ENCODE measurements around the gene NR0B2. TPM values are rescaled to one million over a fixed set of nuclear protein-coding genes. Genes with fewer than 3 reads are reported as not detected.

The NR0B2 gene
- total and polyA plus RNA-seq, 2 of the 13 experiments (the other 11 are each of a cell fraction or from before 2014, with no cell fraction given) = 72.5 to 133 TPM

GRCh38 chr1:26921540-26922430 is 8.0 kb upstream of the NR0B2 start, which contains the start of gene NUDC (continued):
- TF ChIP-seq AFF4 (CRISPR knock-in tag; IDR thresholded peaks at IDR 0.05) = no peak
- TF ChIP-seq, protein P1, sequence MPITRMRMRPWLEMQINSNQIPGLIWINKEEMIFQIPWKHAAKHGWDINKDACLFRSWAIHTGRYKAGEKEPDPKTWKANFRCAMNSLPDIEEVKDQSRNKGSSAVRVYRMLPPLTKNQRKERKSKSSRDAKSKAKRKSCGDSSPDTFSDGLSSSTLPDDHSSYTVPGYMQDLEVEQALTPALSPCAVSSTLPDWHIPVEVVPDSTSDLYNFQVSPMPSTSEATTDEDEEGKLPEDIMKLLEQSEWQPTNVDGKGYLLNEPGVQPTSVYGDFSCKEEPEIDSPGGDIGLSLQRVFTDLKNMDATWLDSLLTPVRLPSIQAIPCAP (CRISPR knock-in tag; IDR thresholded peaks at IDR 0.05; ENCODE audit: low read depth) = no peak
- peak; percentile 81 for TF ChIP-seq TAF15 (IDR thresholded peaks at IDR 0.05; ENCODE audit: low read depth, low read length, poor library complexity, severe bottlenecking)
- TF ChIP-seq SMAD3 (CRISPR knock-in tag; IDR thresholded peaks at IDR 0.05) = no peak
- TF ChIP-seq REL (CRISPR knock-in tag; conservative IDR thresholded peaks at IDR 0.05) = peak; percentile 95
- 0 out of 2 replicates have a peak, but pooled peaks have one; percentile 42 for TF ChIP-seq ZC3H4 (CRISPR knock-in tag; IDR thresholded peaks at IDR 0.05; ENCODE audit: borderline replicate concordance)
- TF ChIP-seq SMARCE1 (IDR thresholded peaks at IDR 0.05; ENCODE audit: borderline replicate concordance) = no peak
- peak; percentile 87 for TF ChIP-seq SALL1 (CRISPR knock-in tag; IDR thresholded peaks at IDR 0.05)
- TF ChIP-seq SYNCRIP (IDR thresholded peaks at IDR 0.05; ENCODE audit: insufficient read depth, low read depth, low read length) = no peak
- TF ChIP-seq E2F1 (CRISPR knock-in tag; IDR thresholded peaks at IDR 0.05) = peak; percentile 79; the same call in 1 of the 2 replicates
- no peak; the same call in 1 of the 2 replicates for TF ChIP-seq STAG1 (CRISPR knock-in tag; IDR thresholded peaks at IDR 0.05)
- peak in 1 of 2 experiments; percentile 37; a peak in 2 of 4 replicates for TF ChIP-seq ATF4 (CRISPR knock-in tag; IDR thresholded peaks at IDR 0.05)
- peak; percentile 72 for TF ChIP-seq POLR2AphosphoS5 (IDR thresholded peaks at IDR 0.05; ENCODE audit: low read depth, low read length)
- TF ChIP-seq NBN (conservative IDR thresholded peaks at IDR 0.05) = no peak
- no peak for TF ChIP-seq DBP (CRISPR knock-in tag; IDR thresholded peaks at IDR 0.05; ENCODE audit: not compliant biosample characterization)
- TF ChIP-seq NR2F1 (CRISPR knock-in tag; IDR thresholded peaks at IDR 0.05) = 0 out of 4 replicates have a peak, but pooled peaks of 1 of the 2 experiments have one; percentile 12
- no peak for TF ChIP-seq MLLT10 (CRISPR knock-in tag; IDR thresholded peaks at IDR 0.05)
- no peak for TF ChIP-seq RARG (CRISPR knock-in tag; IDR thresholded peaks at IDR 0.05; ENCODE audit: low read depth)
- TF ChIP-seq ZFP36L2 (CRISPR knock-in tag; IDR thresholded peaks at IDR 0.05) = no peak
- no peak; the same call in 1 of the 2 replicates for TF ChIP-seq RFX3 (CRISPR knock-in tag; IDR thresholded peaks at IDR 0.05)
- TF ChIP-seq KAT7 (CRISPR knock-in tag; IDR thresholded peaks at IDR 0.05; ENCODE audit: borderline replicate concordance) = peak; percentile 93; the same call in 1 of the 2 replicates
- no peak for TF ChIP-seq ZNF335 (CRISPR knock-in tag; IDR thresholded peaks at IDR 0.05)

All from HepG2 (cell line).